ENCODE data around the gene SPTSSA.
"Not testable (repeated sequence)": the region's sequence is repeated elsewhere in the genome, so short reads cannot be mapped to it uniquely, and the experiment has no call there.

Gene SPTSSA

GRCh38 chr14:34425095-34425851 is 36.8 kb downstream of the SPTSSA start:
- DNase-seq = no peak

DNA sequence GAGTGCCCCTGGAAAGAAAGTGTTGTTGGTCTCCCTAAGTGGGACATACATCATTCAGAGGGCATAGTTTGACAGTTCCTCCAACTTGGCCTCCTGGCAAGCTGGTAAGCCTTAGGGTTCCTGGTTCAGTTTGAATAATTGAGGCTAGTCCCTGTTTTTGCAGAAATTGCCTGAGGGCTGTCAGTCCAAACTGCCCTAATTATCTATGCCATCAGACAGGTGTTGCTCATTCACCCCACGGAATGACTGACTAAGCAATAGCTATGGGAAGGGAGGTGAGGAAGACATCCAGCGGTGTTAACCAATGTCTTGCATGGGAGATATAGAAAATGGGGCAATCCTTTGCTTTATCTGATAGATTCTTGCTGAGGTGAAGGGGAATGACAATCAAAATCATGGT is 37.6 kb downstream of the SPTSSA start:
- DNase-seq = peak in 1 of 2 experiments; percentile 15

GRCh38 chr14:34423445-34423844 is 38.6 kb downstream of the SPTSSA start:
- DNase-seq = no peak

DNA sequence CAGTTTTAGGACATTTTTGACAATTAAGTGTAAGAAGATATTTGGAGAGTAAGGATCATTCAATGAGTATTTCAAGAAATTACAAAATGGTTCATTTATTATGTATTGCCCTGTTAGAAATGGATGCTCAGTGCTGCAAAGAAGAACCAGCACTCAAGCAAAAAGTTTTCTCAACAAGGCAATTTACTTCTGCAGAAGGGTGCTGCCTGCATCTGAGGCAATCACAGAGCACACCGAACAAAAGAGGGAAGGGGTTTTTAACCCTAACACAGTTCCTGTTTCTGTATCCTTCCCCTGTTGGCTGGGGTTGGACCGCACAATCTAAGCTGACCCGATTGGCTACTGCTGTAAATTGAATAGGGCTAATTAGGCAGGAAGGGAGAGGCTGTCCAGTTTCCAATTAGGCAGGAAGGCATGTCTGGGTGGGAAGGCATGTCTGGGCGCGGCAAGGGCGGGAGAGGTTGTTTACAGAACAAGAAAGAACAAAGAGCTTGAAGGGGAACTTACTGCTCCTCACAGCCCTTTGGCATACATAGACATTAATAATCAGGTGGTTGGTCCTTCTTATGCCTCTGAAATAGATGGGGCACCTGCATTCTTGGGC is 41.4 kb downstream of the SPTSSA start:
- no peak for DNase-seq

DNA sequence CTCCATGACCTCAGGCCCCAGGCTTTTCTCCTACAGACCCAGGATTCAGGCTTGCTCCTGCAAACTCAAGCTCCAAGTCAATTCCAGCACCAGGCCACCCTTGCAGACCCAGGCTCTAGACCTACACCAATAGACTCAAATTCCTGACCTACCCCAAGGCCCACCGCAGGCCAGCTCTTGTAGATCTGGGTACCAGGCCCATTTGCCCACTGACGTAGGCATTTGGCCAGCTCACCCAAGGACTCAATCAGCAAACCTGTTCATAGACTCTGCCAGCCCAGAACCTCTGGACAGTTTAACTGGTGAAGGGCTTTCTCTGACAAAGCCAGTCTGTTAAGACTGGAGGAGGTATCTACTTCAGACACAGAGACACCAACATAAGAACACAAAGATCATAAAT is 52.3 kb downstream of the SPTSSA start:
- no peak for DNase-seq

GRCh38 chr14:34407951-34408350 is 54.1 kb downstream of the SPTSSA start:
- DNase-seq = no peak

DNA sequence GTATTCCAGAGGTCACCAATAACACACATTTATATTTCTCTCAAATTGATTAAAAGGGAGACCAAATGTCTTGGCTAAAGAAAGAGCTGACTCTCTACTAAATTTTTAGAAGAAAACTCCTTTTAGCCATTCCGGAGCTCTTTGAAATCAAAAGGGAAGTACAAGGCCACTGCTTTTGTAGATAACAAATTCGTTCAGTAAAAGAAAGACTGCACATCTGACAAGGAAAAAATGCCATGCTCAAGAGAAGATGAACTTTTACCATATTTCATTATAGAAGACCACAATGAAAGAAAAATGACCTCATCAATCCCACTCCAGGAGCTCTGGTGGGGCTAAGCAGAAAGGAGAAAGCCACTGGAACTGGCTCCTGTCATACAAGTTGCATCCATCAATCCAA is 57.6 kb downstream of the SPTSSA start:
- DNase-seq = no peak

- no peak for DNase-seq
Observed at GRCh38 chr14:34403646-34404045, 58.4 kb downstream of the SPTSSA start.

- DNase-seq = no peak
Observed at GRCh38 chr14:34398024-34398423, 64.0 kb downstream of the SPTSSA start.

- no peak for DNase-seq
Observed at GRCh38 chr14:34387974-34388516, 74.0 kb downstream of the SPTSSA start.

DNA sequence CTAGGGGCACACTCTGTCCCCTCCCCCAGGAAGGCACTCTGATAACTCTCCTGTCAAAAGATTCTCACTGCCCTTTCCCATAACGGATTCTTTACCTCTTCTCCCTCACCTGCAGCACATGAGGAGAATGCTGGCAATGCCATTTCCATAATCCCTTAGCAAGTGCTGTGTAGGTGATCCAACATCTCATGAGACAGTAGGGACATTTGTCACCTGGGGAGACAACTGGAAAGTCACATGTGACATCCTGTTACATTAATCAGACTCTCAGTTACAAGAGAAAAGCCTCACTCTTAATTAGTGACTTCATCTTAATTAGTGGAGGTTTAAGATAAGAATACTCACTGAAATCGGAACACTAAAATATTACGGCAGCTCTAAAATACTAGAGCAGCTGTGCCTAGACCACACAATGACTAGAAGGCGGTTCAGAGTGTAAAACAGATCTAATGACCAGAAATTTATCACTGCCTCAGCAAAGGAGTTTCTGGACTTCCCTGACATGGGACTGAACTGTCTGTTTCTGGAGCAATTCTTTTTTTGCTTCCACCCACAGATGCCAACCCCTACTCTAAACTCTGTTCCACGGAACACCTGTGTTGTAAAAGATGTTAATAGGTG is 75.1 kb downstream of the SPTSSA start:
- no peak for DNase-seq

- DNase-seq = not testable (repeated sequence)
Observed at GRCh38 chr14:34385881-34386280, 76.2 kb downstream of the SPTSSA start.

GRCh38 chr14:34383839-34384238 is 78.2 kb downstream of the SPTSSA start:
- no peak for DNase-seq

Data from NCI-H2081 (cell line).